Epithelial cell of esophagus (primary cell): Measurements from ENCODE around the gene DNER.

Experiments used
- DNase-seq: peaks from one replicate; pipeline ENCODE4 v3.0.0; 2010; ENCODE audit warnings: low read depth
- H3K4me3 ChIP-seq: 2 replicates; pipeline ENCODE4 v1.5.1; 2011; ENCODE audit warnings: mild to moderate bottlenecking, low read length, control low read depth
- TF ChIP-seq, protein P1 (sequence below): IDR thresholded peaks from 2 replicates; pipeline ENCODE4 v1.5.1; 2011; ENCODE audit warnings: low read depth, mild to moderate bottlenecking, low read length, control low read depth, inconsistent platforms; ENCODE audit not compliant: insufficient read depth; ENCODE audit errors: missing control alignments

The DNER gene

DNA sequence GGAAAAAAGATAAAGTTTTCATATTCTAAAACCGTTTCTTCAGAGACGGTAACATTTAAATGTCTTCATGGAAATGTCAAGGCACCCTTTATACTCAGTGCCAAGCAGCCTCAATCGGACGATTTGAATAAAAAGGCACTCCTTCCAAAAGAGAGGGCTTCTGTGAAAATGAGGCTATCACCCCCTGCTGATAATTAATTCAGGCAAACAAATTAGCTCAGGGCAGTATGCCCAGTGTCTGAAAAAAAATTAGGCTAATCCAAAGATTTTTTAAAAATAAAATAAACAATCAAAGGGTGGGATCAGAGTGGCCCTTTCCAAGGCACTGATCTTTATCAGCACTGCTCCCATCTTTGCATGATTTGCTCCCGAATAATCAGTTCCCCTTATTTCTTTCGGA is 292.3 kb downstream of the DNER start:
- no peak overlapping the region for H3K4me3 ChIP-seq
- TF ChIP-seq, protein P1, sequence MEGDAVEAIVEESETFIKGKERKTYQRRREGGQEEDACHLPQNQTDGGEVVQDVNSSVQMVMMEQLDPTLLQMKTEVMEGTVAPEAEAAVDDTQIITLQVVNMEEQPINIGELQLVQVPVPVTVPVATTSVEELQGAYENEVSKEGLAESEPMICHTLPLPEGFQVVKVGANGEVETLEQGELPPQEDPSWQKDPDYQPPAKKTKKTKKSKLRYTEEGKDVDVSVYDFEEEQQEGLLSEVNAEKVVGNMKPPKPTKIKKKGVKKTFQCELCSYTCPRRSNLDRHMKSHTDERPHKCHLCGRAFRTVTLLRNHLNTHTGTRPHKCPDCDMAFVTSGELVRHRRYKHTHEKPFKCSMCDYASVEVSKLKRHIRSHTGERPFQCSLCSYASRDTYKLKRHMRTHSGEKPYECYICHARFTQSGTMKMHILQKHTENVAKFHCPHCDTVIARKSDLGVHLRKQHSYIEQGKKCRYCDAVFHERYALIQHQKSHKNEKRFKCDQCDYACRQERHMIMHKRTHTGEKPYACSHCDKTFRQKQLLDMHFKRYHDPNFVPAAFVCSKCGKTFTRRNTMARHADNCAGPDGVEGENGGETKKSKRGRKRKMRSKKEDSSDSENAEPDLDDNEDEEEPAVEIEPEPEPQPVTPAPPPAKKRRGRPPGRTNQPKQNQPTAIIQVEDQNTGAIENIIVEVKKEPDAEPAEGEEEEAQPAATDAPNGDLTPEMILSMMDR = no peak
- DNase-seq = no peak

DNA sequence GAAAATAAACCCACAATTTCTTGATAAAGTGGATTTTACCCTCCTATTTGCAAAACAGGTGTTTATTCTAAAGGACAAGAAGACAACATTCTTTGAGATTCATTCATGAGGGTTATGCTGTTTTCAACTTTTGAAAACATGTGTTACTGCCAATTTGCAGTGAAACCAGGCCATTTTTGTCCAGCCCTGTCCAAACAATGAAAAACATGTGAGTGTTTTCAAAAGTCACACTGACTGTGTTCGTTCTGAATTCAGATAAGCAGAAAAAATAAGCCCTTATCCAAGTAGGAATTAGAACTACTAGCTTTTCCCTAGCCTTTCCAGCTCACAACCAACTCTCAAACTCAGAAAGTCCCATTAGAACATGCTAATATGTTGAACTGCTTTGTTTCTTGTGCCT is 295.2 kb downstream of the DNER start:
- no peak overlapping the region for H3K4me3 ChIP-seq
- TF ChIP-seq, protein P1 = no peak
- DNase-seq = no peak

DNA sequence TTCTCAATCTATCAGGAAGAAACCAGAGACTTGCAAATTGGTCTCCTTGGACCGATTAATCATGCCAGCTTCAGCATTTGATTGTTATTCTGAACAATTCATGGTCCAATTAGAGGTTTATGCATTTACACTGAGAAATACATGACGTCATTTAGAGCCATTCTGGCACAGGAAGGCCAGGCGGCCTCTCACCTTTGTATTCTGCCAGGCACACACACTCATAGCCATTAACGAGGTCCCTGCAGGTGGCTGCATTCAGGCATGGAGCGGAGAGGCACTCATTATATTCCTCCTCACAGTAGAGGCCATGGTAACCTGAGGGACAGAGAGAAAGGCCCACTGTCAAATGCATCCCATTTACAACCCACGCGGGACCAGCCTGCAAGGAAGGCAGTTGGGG is 296.4 kb downstream of the DNER start:
- no peak overlapping the region for H3K4me3 ChIP-seq
- no peak for DNase-seq
- TF ChIP-seq, protein P1 = no peak

DNA sequence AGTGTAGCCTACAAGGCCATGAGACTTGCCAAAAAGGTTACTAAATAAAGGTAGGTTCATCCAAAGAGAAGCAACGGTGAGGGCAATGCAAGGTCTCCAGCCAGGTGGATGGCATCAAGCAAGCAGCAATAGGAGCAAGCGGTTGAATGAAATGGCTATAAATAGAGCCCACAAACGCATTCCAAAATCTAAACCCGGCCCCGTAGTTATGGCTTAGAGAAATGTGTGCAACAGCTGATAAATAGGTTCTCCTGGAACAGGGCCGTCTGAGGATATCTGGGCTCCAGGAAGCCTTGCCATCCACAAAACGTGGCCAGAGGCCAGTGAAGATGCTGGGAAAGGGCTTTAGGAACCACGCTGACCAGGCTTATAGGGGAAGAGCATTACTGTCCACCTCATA is 297.2 kb downstream of the DNER start:
- TF ChIP-seq, protein P1 = no peak
- DNase-seq = no peak
- H3K4me3 ChIP-seq = no peak overlapping the region

DNA sequence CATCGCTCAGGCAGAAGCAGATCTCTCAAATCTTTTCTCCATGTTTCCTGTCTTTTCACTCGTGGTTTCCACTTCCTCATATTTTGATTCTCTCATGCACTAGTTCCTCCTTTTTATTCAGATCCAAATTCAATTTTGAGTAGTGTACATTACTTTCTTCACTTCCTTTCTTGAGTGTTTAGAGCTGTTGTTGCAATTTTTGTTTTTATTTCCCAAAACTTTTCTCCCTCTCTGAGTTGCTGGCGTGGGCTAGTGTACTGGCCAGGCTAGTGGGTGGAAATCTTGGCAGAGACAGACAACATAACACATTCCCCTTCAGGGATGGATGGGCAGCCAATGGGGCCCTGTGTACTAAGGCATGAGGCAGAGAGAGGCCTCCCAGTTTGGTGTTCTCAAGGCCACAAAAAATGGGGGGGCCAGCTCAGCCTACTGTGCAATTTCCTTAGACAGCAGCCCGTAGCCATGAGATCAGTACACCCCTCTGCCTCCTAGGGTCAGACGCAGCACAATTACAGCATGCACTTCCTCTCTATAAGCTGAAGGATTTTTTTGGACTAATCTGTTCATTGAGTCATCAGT is 298.1 kb downstream of the DNER start:
- TF ChIP-seq, protein P1 = no peak
- H3K4me3 ChIP-seq = no peak overlapping the region
- no peak for DNase-seq

DNA sequence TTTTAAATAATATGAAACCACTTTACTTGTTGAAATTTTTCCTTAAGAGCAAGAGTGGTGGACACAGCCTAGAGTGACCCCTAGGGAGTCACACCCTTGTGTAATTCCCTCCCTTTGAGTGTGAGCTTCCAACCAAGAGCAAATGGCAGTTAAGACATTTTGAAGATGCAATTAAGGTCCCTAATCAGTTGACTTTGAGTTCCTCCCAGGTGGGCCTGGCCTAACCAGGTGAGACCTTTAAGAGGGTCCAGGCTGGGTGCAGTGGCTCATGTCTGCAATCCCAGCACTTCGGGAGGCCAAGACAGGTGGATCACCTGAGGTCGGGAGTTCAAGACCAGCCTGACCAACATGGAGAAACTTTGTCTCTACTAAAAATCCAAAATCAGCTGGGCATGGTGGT is 299.7 kb downstream of the DNER start:
- H3K4me3 ChIP-seq = no peak overlapping the region
- TF ChIP-seq, protein P1 = no peak
- DNase-seq = no peak

DNA sequence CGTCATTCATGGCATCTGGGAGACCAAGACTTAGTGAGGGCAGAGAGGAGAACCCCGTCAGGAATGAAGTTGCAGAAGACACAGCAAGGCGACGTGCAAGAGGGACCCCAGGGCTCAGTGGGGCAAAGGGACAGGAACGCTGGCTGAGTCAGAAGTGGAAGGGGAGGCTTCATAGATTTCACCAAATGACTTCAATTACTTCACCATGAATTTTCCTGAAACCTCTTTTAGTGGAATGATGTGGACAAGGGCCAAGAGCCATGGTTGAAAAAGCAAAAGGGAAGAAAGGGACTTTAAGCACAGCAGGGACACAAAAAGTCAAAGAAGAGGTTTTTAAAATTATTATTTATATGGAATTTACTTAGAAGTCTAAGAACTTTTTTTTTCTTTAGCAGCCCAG is 301.7 kb downstream of the DNER start:
- DNase-seq = no peak
- TF ChIP-seq, protein P1 = no peak
- no peak overlapping the region for H3K4me3 ChIP-seq
